NB4 (cell line): ENCODE results near the gene HOXB7.

Experiments used
- CTCF ChIP-seq: IDR thresholded peaks from one replicate; pipeline ENCODE4 v1.5.1; 2012; ENCODE audit warnings: low read depth, low read length
- MYC ChIP-seq: IDR thresholded peaks from 2 replicates; pipeline ENCODE4 v1.6.1; 2011; ENCODE audit warnings: low read depth, low read length

GRCh38 chr17:48643697-48644012 lies 32.8 kb upstream of the HOXB7 start:
- TF ChIP-seq MYC = no peak
- no peak for TF ChIP-seq CTCF
